ACC112 (cell line): Measurements from ENCODE around the gene SDS.

Source experiments
- H2AFZ ChIP-seq: fragments of 200-600 bp; sonication (generic); one replicate; pipeline ENCODE4 v1.6.0; 2017; ENCODE audit warnings: antibody characterized with exemption, low read length; ENCODE audit not compliant: unreplicated experiment
- H3K27ac ChIP-seq: fragments of 200-600 bp; sonication (generic); 2 replicates; pipeline ENCODE4 v1.5.1; 2014; ENCODE audit warnings: low read depth, mild to moderate bottlenecking, antibody characterized with exemption, low read length, moderate library complexity
- H3K27me3 ChIP-seq: fragments of 200-600 bp; sonication (generic); 2 replicates; pipeline ENCODE4 v1.6.1; 2014; ENCODE audit warnings: mild to moderate bottlenecking, antibody characterized with exemption, low read length, moderate library complexity, mixed read lengths; ENCODE audit not compliant: insufficient read depth
- H3K36me3 ChIP-seq: fragments of 200-600 bp; sonication (generic); 2 replicates; pipeline ENCODE4 v1.6.1; 2016; ENCODE audit warnings: mild to moderate bottlenecking, antibody characterized with exemption, low read length, moderate library complexity, mixed read lengths; ENCODE audit not compliant: insufficient read depth
- H3K4me1 ChIP-seq: fragments of 200-600 bp; sonication (generic); one replicate; pipeline ENCODE4 v1.6.1; 2016; ENCODE audit warnings: low read length, mixed read lengths; ENCODE audit not compliant: insufficient read depth, unreplicated experiment, control insufficient read depth
- H3K4me3 ChIP-seq: fragments of 200-600 bp; sonication (generic); 2 replicates; pipeline ENCODE4 v1.5.1; 2014; ENCODE audit warnings: mild to moderate bottlenecking, low read depth, low read length
- H3K79me2 ChIP-seq: fragments of 200-600 bp; sonication (generic); one replicate; pipeline ENCODE4 v1.6.0; 2016; ENCODE audit warnings: low read length; ENCODE audit not compliant: control insufficient read depth, unreplicated experiment, insufficient read depth

SDS gene

DNA sequence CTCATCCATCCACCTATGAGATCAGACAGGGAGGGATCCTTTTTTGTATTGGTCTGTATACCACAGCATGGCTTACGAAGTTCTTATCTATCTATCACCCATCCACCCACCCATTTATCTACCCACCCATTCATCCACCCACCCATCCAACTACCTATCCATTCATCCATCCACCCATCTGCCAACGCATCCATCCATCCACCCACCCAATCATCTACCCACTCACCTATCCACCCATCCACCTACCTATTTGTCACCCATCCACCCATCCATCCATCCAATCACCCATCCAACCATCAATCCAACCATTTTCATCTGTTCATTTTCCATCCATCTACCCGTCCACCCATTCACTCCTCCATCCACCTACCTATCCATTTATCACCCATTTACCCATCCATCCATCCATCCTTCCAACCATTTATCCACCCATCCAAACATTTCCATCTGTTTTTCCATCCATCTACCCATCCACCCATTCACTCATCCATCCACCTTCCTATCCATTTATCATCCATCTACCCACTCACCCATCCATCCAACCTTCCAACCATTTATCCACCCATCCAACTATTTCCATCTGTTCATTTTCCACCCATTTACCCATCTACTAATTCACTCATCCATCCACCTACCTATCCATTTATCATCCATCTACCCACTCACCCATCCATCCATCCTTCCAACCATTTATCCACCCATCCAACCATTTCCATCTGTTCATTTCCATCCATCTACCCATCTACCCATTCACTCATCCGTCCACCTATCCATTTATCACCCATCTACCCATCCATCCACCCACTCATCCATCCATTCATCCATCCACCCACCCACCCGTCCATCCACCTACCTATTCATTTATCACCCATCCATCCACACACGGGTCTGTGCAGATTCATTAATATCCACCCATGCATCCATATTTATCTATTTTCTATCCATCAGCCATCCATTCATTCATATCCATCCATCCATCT is 13.3 kb downstream of the SDS start:
- H3K4me3 ChIP-seq, result no peak overlapping the region
- no peaks in the 10 kb centered on the region for H3K27me3 ChIP-seq
- no peaks in the 10 kb centered on the region for H3K4me1 ChIP-seq
- no peaks in the 10 kb centered on the region for H3K79me2 ChIP-seq
- H2AFZ ChIP-seq, result no peak overlapping the region
- H3K27ac ChIP-seq, result no peak overlapping the region
- peaks cover 7% of the 10 kb centered on the region; the same call in 1 of the 2 replicates for H3K36me3 ChIP-seq

DNA sequence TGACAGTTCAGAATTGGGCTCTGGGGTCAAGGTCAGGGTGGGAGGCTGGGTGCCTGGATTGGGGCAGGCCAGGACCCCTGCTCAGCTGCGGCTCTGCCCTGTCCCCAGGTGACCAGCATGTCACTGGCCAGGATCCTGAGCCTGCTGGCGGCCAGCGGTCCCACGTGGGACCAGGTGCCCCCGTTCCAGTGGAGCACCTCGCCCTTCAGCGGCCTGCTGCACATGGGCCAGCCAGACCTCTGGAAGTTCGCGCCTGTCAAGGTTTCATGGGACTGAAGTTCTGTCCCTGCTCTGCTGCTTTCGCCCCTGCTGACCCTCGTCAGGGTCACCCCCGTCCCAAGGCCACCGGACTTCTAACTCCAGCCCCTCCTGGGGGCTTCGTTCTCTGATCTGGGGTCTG is 15.3 kb downstream of the SDS start:
- no peak overlapping the region for H3K27ac ChIP-seq
- H3K79me2 ChIP-seq, result no peaks in the 10 kb centered on the region
- H3K4me1 ChIP-seq, result no peaks in the 10 kb centered on the region
- no peaks in the 10 kb centered on the region for H3K27me3 ChIP-seq
- H3K36me3 ChIP-seq, result peaks cover 7% of the 10 kb centered on the region; the same call in 1 of the 2 replicates
- no peak overlapping the region for H2AFZ ChIP-seq
- H3K4me3 ChIP-seq, result no peak overlapping the region

DNA sequence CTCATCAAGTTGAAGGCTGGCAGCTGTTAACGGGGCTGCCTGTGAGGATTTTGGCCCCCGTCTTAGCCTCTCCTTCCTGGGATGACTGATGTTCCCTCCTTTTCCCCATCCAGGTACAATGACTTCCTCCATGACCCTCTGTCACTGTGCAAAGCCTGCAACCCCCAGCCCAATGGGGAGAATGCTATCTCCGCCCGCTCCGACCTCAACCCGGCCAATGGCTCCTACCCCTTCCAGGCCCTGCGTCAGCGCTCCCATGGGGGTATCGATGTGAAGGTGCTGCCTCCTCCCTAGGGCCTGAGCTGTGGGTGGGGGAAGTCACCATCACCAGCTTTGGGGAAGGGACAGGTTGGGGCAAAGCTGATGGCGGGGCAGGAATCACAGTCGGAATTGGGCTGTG is 16.1 kb downstream of the SDS start:
- Histone ChIP-seq H3K27me3 (no peaks in the 10 kb centered on the region), H3K4me1 (no peaks in the 10 kb centered on the region), H3K79me2 (no peaks in the 10 kb centered on the region), H3K27ac (no peak overlapping the region), H2AFZ (no peak overlapping the region), H3K36me3 (peaks cover 7% of the 10 kb centered on the region; the same call in 1 of the 2 replicates), H3K4me3 (no peak overlapping the region)

DNA sequence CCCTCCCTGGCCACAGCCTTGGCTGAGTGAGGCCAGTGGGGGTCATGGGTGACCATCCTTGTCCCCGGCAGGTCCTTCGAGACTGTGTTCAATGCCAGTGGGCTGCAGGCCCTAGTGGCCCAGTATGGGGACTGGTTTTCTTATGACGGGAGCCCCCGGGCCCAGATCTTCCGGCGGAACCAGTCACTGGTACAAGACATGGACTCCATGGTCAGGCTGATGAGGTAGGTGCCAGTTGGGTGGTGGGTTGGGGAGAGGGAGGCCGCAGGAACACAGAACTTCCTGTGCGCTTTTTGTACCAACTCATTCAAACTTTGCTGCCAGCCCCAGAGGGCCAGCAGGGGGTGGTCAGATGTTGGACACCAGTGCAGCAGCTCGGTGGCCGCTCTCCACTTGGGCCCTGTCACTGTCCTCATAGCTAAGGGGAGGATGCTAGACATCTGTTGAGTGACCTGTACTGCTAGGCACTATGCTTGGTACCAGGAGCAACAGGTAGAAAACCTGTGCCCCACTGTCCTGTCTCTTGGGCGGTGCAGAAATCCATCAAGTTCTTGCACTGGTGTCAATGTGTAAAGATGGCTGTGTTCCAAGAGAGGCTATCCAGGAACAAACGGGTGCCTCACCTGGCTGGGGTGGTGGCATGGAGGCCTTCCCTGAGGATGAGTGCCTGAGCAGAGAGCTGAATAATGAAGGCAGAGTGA is 16.7 kb downstream of the SDS start:
- no peaks in the 10 kb centered on the region for H3K27me3 ChIP-seq
- no peak overlapping the region for H2AFZ ChIP-seq
- H3K4me1 ChIP-seq, result no peaks in the 10 kb centered on the region
- no peaks in the 10 kb centered on the region for H3K79me2 ChIP-seq
- peaks cover 7% of the 10 kb centered on the region; the same call in 1 of the 2 replicates for H3K36me3 ChIP-seq
- H3K4me3 ChIP-seq, result no peak overlapping the region
- no peak overlapping the region for H3K27ac ChIP-seq

DNA sequence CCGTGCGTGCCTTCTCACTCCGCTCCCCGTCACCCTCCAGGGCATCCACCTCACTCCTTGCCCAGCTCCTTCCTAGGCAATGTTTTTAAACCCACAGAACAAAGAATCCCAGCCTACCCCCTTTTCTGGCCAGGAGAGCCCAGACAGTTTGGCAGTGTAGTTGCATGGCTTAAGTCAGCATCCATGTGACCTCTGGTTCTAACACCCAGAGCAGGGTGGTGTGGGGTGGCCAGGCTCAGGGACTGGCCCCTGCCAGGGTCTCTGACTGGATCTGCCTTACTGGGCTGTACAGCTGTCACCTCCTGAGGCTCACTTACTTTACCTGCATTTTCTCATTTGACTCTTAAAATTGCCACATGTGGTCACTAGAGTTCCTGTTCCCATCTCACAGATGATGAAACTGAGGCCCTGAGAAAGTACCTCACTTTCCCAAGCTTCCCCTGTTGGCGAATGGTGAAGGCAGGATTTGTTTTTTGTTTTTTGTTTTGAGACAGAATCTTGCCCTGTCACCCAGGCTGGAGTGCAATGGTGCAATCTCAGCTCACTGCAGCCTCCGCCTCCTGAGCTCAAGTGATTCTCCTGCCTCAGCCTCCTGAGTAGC is 18.3 kb downstream of the SDS start:
- no peaks in the 10 kb centered on the region for H3K27me3 ChIP-seq
- H3K27ac ChIP-seq, result no peak overlapping the region
- no peak overlapping the region for H2AFZ ChIP-seq
- no peak overlapping the region for H3K4me3 ChIP-seq
- H3K79me2 ChIP-seq, result no peaks in the 10 kb centered on the region
- peaks cover 3% of the 10 kb centered on the region; the same call in 1 of the 2 replicates for H3K36me3 ChIP-seq
- no peaks in the 10 kb centered on the region for H3K4me1 ChIP-seq

GRCh38 chr12:113384778-113385177 is 18.9 kb downstream of the SDS start:
- H3K36me3 ChIP-seq, result no peaks in the 10 kb centered on the region
- H3K27me3 ChIP-seq, result no peaks in the 10 kb centered on the region
- H3K4me3 ChIP-seq, result no peak overlapping the region
- no peak overlapping the region for H3K27ac ChIP-seq
- no peaks in the 10 kb centered on the region for H3K79me2 ChIP-seq
- H2AFZ ChIP-seq, result no peak overlapping the region
- H3K4me1 ChIP-seq, result no peaks in the 10 kb centered on the region

GRCh38 chr12:113382206-113382605 is 21.5 kb downstream of the SDS start:
- Histone ChIP-seq H3K27me3 (no peaks in the 10 kb centered on the region), H3K79me2 (no peaks in the 10 kb centered on the region), H3K27ac (no peak overlapping the region), H3K4me1 (no peaks in the 10 kb centered on the region), H3K36me3 (no peaks in the 10 kb centered on the region), H2AFZ (no peak overlapping the region), H3K4me3 (no peak overlapping the region)

DNA sequence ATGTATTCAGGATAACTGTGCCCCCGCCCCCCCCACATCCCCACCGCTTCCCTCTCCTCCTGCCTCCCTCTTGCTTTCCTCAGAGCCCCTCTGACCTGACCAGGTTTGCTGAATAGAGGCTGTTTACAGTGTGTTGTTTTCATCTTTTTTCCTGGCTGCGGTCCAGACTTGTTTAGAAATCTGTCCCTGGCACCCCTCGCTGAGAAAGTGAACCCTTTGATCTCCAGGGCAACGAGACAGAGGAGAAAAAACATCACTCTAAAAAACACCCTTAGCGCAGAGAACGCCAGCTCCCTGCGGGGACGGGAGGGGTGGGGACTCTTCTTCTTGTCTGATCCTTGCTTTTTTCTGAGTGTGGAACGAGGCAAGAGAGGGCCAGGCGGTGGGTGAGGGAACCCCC is 22.5 kb downstream of the SDS start:
- Histone ChIP-seq H3K27ac (no peak overlapping the region), H3K4me3 (no peak overlapping the region), H3K36me3 (no peaks in the 10 kb centered on the region), H3K27me3 (no peaks in the 10 kb centered on the region), H3K79me2 (no peaks in the 10 kb centered on the region), H3K4me1 (no peaks in the 10 kb centered on the region), H2AFZ (no peak overlapping the region)

GRCh38 chr12:113378291-113378690 is 25.4 kb downstream of the SDS start:
- Histone ChIP-seq H3K79me2 (no peaks in the 10 kb centered on the region), H2AFZ (no peak overlapping the region), H3K36me3 (peaks cover 6% of the 10 kb centered on the region; the same call in 1 of the 2 replicates), H3K27me3 (no peaks in the 10 kb centered on the region), H3K4me1 (no peaks in the 10 kb centered on the region), H3K27ac (no peak overlapping the region), H3K4me3 (no peak overlapping the region)

DNA sequence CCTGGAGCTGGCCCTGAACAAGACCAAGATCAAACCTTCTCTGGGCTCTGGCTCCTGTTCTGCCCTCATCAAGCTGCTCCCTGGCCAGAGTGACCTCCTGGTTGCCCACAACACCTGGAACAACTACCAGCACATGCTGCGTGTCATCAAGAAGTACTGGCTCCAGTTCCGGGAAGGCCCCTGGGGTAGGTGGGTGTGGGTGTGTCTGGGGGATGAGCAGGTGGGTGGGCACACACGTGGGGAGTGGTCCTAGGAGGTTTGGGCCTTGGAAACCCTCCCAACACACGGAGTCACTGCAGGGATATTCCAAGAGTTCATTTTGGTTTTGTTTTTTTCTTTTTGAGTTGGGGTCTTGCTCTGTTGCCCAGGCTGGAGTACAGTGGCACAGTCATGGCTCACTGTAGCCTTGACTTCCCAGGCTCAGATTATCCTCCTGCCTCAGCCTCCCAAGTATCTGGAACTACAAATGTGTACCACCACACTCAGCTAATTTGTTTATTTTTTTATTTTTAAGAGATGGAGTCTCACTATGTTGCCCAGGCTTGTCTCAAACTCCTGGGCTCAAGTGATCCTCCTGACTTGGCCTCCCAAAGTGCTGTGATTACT is 28.8 kb downstream of the SDS start:
- Histone ChIP-seq H3K27ac (no peak overlapping the region), H3K4me1 (no peaks in the 10 kb centered on the region), H3K27me3 (no peaks in the 10 kb centered on the region), H2AFZ (no peak overlapping the region), H3K79me2 (no peaks in the 10 kb centered on the region), H3K36me3 (peaks cover 10% of the 10 kb centered on the region; the same call in 1 of the 2 replicates), H3K4me3 (no peak overlapping the region)
